Parathyroid adenoma (tissue), 2 donors: ENCODE results near the gene LRRTM4.

Source experiments
- H2AFZ ChIP-seq: fragments of 300-600 bp; sonication (generic); one replicate; pipeline ENCODE4 v1.7.0; 2017; ENCODE audit warnings: antibody characterized with exemption, mild to moderate bottlenecking
- H3K27ac ChIP-seq: fragments of 300-600 bp; sonication (generic); one replicate; pipeline ENCODE4 v1.7.0; 2017
- H3K27me3 ChIP-seq: fragments of 300-600 bp; sonication (generic); one replicate; pipeline ENCODE4 v1.7.0; 2017; ENCODE audit warnings: low read length; ENCODE audit not compliant: control insufficient read depth, insufficient read depth
- H3K36me3 ChIP-seq: fragments of 300-600 bp; sonication (generic); one replicate; pipeline ENCODE4 v1.7.0; 2017; ENCODE audit warnings: low read length; ENCODE audit not compliant: control insufficient read depth, insufficient read depth
- H3K4me1 ChIP-seq: fragments of 300-600 bp; sonication (generic); one replicate; pipeline ENCODE4 v1.7.0; 2017; ENCODE audit warnings: control low read depth
- H3K4me2 ChIP-seq: fragments of 300-600 bp; sonication (generic); one replicate; pipeline ENCODE4 v1.7.0; 2017; ENCODE audit warnings: low read length
- H3K4me3 ChIP-seq: fragments of 300-600 bp; sonication (generic); one replicate; pipeline ENCODE4 v1.7.0; 2017; ENCODE audit warnings: low read depth, low read length
- H3K79me2 ChIP-seq: fragments of 300-600 bp; sonication (generic); one replicate; pipeline ENCODE4 v1.7.0; 2017; ENCODE audit warnings: control low read depth
- H3K9ac ChIP-seq: fragments of 300-600 bp; sonication (generic); one replicate; pipeline ENCODE4 v1.7.0; 2017; ENCODE audit warnings: mild to moderate bottlenecking
- H3K9me3 ChIP-seq: fragments of 300-600 bp; sonication (generic); one replicate; pipeline ENCODE4 v1.7.0; 2017; ENCODE audit warnings: low read length; ENCODE audit not compliant: control insufficient read depth
- TF ChIP-seq, protein P1 (sequence below): fragments of 300-600 bp; sonication (generic); IDR thresholded peaks from one replicate; pipeline ENCODE4 v1.7.0; 2017; ENCODE audit warnings: antibody characterized with exemption, mild to moderate bottlenecking
- donor health status: primary hyperparathyroidism.

Gene LRRTM4

GRCh38 chr2:77508511-77508910, 13.7 kb downstream of the LRRTM4 start:
- no peak overlapping the region for H3K4me2 ChIP-seq
- H3K79me2 ChIP-seq: no peaks in the 10 kb centered on the region
- no peak overlapping the region for H3K9ac ChIP-seq
- no peaks in the 10 kb centered on the region for H3K4me1 ChIP-seq
- TF ChIP-seq, protein P1, sequence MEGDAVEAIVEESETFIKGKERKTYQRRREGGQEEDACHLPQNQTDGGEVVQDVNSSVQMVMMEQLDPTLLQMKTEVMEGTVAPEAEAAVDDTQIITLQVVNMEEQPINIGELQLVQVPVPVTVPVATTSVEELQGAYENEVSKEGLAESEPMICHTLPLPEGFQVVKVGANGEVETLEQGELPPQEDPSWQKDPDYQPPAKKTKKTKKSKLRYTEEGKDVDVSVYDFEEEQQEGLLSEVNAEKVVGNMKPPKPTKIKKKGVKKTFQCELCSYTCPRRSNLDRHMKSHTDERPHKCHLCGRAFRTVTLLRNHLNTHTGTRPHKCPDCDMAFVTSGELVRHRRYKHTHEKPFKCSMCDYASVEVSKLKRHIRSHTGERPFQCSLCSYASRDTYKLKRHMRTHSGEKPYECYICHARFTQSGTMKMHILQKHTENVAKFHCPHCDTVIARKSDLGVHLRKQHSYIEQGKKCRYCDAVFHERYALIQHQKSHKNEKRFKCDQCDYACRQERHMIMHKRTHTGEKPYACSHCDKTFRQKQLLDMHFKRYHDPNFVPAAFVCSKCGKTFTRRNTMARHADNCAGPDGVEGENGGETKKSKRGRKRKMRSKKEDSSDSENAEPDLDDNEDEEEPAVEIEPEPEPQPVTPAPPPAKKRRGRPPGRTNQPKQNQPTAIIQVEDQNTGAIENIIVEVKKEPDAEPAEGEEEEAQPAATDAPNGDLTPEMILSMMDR: no peak
- H2AFZ ChIP-seq: no peak overlapping the region
- H3K36me3 ChIP-seq: no peaks in the 10 kb centered on the region
- no peak overlapping the region for H3K27ac ChIP-seq
- no peaks in the 10 kb centered on the region for H3K9me3 ChIP-seq
- H3K27me3 ChIP-seq: no peaks in the 10 kb centered on the region
- H3K4me3 ChIP-seq: no peak overlapping the region

DNA sequence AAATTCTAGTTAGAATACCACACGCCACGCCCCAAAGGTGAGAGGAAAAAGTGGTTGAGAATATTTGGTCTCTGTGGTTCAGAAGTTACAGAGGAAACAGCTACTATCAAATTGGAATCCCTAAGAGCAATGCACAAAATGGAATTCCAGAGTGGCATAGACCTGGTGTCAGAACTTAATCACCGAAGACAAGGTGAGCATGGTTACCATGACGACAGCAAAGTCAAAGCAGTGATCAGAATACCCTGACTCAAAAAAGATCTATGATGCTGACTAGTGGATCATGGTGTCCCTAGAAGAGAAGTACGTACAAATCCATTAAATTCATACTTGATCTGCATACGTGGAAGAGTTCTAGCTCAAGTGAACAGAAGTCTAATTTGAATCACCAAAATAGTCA, 14.5 kb downstream of the LRRTM4 start:
- Histone ChIP-seq H3K4me3 (no peak overlapping the region), H3K9ac (no peak overlapping the region), H3K4me2 (no peak overlapping the region), H3K4me1 (no peaks in the 10 kb centered on the region), H3K79me2 (no peaks in the 10 kb centered on the region), H3K9me3 (no peaks in the 10 kb centered on the region), H3K27ac (no peak overlapping the region), H2AFZ (no peak overlapping the region), H3K36me3 (no peaks in the 10 kb centered on the region), H3K27me3 (no peaks in the 10 kb centered on the region)
- TF ChIP-seq, protein P1: no peak

DNA sequence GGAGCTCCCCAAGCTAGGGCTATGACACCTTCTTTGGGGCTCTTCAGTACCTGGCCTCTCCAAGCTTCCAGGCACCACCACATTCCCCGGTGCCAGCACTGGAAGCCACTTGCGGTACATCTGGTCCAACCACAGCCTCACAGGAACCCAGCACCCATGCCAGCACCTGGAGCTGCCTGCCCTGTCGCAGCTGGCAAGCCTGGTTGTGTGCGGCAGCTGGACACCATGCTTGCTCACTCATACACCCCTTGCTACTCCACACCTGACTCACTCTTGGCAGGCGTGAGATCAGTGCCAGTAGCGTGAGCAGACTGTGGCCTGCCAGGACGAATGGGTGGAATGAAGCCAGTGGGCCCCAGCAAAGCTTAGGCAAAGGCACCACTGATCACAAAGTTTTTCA, 34.0 kb downstream of the LRRTM4 start:
- Histone ChIP-seq H3K4me3 (no peak overlapping the region), H3K27me3 (no peaks in the 10 kb centered on the region), H3K4me1 (no peaks in the 10 kb centered on the region), H3K36me3 (no peaks in the 10 kb centered on the region), H3K27ac (no peak overlapping the region), H3K79me2 (no peaks in the 10 kb centered on the region), H3K9ac (no peak overlapping the region), H2AFZ (no peak overlapping the region), H3K4me2 (no peak overlapping the region), H3K9me3 (no peaks in the 10 kb centered on the region)
- TF ChIP-seq, protein P1: no peak

- no peak overlapping the region for H3K4me2 ChIP-seq
- H3K36me3 ChIP-seq: no peaks in the 10 kb centered on the region
- TF ChIP-seq, protein P1: no peak
- no peaks in the 10 kb centered on the region for H3K9me3 ChIP-seq
- H3K4me3 ChIP-seq: no peak overlapping the region
- H3K79me2 ChIP-seq: no peaks in the 10 kb centered on the region
- no peak overlapping the region for H3K9ac ChIP-seq
- H3K4me1 ChIP-seq: no peaks in the 10 kb centered on the region
- H3K27ac ChIP-seq: no peak overlapping the region
- no peaks in the 10 kb centered on the region for H3K27me3 ChIP-seq
- no peak overlapping the region for H2AFZ ChIP-seq
Observed at GRCh38 chr2:77487074-77487803, 34.9 kb downstream of the LRRTM4 start.

GRCh38 chr2:77484026-77484425, 38.1 kb downstream of the LRRTM4 start:
- Histone ChIP-seq H3K27ac (no peak overlapping the region), H3K9ac (no peak overlapping the region), H3K27me3 (no peaks in the 10 kb centered on the region), H3K4me2 (no peak overlapping the region), H2AFZ (no peak overlapping the region), H3K4me3 (no peak overlapping the region), H3K4me1 (no peaks in the 10 kb centered on the region), H3K79me2 (no peaks in the 10 kb centered on the region), H3K36me3 (no peaks in the 10 kb centered on the region), H3K9me3 (no peaks in the 10 kb centered on the region)
- TF ChIP-seq, protein P1: no peak
